Body of pancreas (tissue), 4 donors: ENCODE measurements around the gene GALM. TPM values are rescaled to one million over a fixed set of nuclear protein-coding genes. Genes with fewer than 3 reads are reported as not detected.

Experiments
- ATAC-seq: fragments of 150-250 bp; one replicate; pipeline ENCODE4 v1.9.1; 2016
- DNase-seq, 4 donors: peaks; one replicate each; pipeline ENCODE4 v3.0.0-alpha.2; 2019
- H3K27ac ChIP-seq, 4 donors: fragments of 200-600 bp; sonication (generic); 1 replicate in 3 of 4; 2 replicates in 1 of 4; pipeline versions ENCODE4 v1.5.1 to v1.6.1; 2016 to 2019; ENCODE audit warnings: mild to moderate bottlenecking in 1 of 4, mixed read lengths in 1 of 4, moderate library complexity in 1 of 4
- H3K27me3 ChIP-seq, 2 donors: fragments of 200-600 bp; sonication (generic); one replicate each; pipeline ENCODE4 v1.6.0; 2016; ENCODE audit warnings: mild to moderate bottlenecking in 1 of 2
- H3K36me3 ChIP-seq, 2 donors: fragments of 200-600 bp; sonication (generic); replicated peaks in 1 of 2; 2 replicates each; pipeline ENCODE4 v1.5.1; 2016; ENCODE audit warnings: low read depth in 2 of 2; ENCODE audit not compliant: insufficient read depth in 1 of 2
- H3K4me1 ChIP-seq: fragments of 200-600 bp; sonication (generic); one replicate; pipeline ENCODE4 v1.6.0; 2016
- H3K4me3 ChIP-seq, 2 donors: fragments of 200-600 bp; sonication (generic); 1 replicate in 1 of 2; 2 replicates in 1 of 2; pipeline ENCODE4 v1.5.1; 2016 to 2019
- H3K9me3 ChIP-seq, 3 donors: fragments of 200-600 bp; sonication (generic); 1 replicate in 2 of 3; 2 replicates in 1 of 3; pipeline ENCODE4 v1.5.1; 2016
- CTCF ChIP-seq, 7 experiments: fragments of 450-650 bp in 4 of 7; fragments of 200-600 bp in 3 of 7; sonication (generic) in 3 of 7; IDR thresholded peaks; one replicate each; pipeline ENCODE4 v1.5.1; 2016 to 2019; ENCODE audit warnings: antibody characterized with exemption in 7 of 7
- POLR2A ChIP-seq, 3 donors: fragments of 450-650 bp; IDR thresholded peaks; one replicate each; pipeline ENCODE4 v1.6.1; 2016; ENCODE audit warnings: antibody characterized with exemption in 3 of 3, mild to moderate bottlenecking in 2 of 3
- WGBS, 2 donors: methylation state at CpG; one replicate each; pipeline ENCODE4 v1.1.5; 2017; 5-methylcytosine and 5-hydroxymethylcytosine counted together
- intact Hi-C: fragments of 100-400 bp; cut with DNase I; formaldehyde crosslinking; loops from one replicate; pipeline ENCODE4 v1.15.1; 2023
- total RNA-seq, 2 donors: library from RNA; depleted of rRNA; stranded (reverse); fragments of >200 nt; gene quantifications; one replicate each; pipeline ENCODE4 v1.1.0, GENCODE V29; 2016

Gene GALM
- total RNA-seq: 10 to 100 TPM in 1 of 2 donors, 1 to 10 TPM in 1; 7.5 to 20.4 TPM

- peak in 2 of 3 donors; percentile 82 to 88 for TF ChIP-seq POLR2A (IDR thresholded peaks at IDR 0.05)
- peak in 2 of 7 experiments; percentile 23 to 28 for TF ChIP-seq CTCF (IDR thresholded peaks at IDR 0.05)
- Histone ChIP-seq H3K9me3 (no peaks in the 10 kb centered on the region), H3K4me3 (peak within 1 kb of the TSS; percentile 28 to 55), H3K4me1 (peaks cover 37% of the 10 kb centered on the region), H3K27me3 (no peaks in the 10 kb centered on the region), H3K36me3 (no peaks in the 10 kb centered on the region), H3K27ac (peak within 1 kb of the TSS; percentile 56 to 84 (median 70))
- intact Hi-C loops: no loop called here
- DNase-seq (peak; percentile 89 to 94 (median 92)), ATAC-seq (peak; percentile 97)
- 0 to 1% methylated on average over 17 to 26 of the region's 26 CpGs for WGBS, 2 donors
These were observed at the start of gene GALM for GRCh38 chr2:38665854-38666555. Gene GALM, plus strand, starts transcription at chr2:38666114. Its CDS starts 48 bp downstream, at chr2:38666162.

- no peaks in the 10 kb centered on the region for H3K9me3 ChIP-seq
- no peak overlapping the region for H3K27ac ChIP-seq
- H3K36me3 ChIP-seq: no peaks in the 10 kb centered on the region
- DNase-seq (no peak), ATAC-seq (no peak)
- TF ChIP-seq CTCF (IDR thresholded peaks at IDR 0.05): no peak
- TF ChIP-seq POLR2A (IDR thresholded peaks at IDR 0.05): no peak
- intact Hi-C loops: no loop called here
- H3K4me1 ChIP-seq: peaks cover 35% of the 10 kb centered on the region
- no peaks in the 10 kb centered on the region for H3K27me3 ChIP-seq
- no peak overlapping the region for H3K4me3 ChIP-seq
- 91 to 92% methylated on average over 3 of the region's 3 CpGs for WGBS, 2 donors
These were observed 48.6 kb upstream of the GALM start for GRCh38 chr2:38617301-38617700.

GRCh38 chr2:38619458-38620164 is 46.3 kb upstream of the GALM start:
- WGBS, 2 donors: 48 to 70% methylated on average over 4 of the region's 4 CpGs
- DNase-seq (peak in 1 of 4 donors; percentile 20), ATAC-seq (peak; percentile 2)
- Histone ChIP-seq H3K9me3 (no peaks in the 10 kb centered on the region), H3K27me3 (no peaks in the 10 kb centered on the region), H3K27ac (peak overlapping the region in 3 of 4 donors; percentile 14 to 69 (median 59)), H3K4me1 (peaks cover 35% of the 10 kb centered on the region), H3K4me3 (no peak overlapping the region), H3K36me3 (no peaks in the 10 kb centered on the region)
- intact Hi-C loops: no loop called here
- TF ChIP-seq CTCF (IDR thresholded peaks at IDR 0.05) (no peak), POLR2A (IDR thresholded peaks at IDR 0.05) (no peak)

GRCh38 chr2:38620282-38620977 is 45.5 kb upstream of the GALM start:
- WGBS, 2 donors: 27 to 30% methylated on average over 7 of the region's 7 CpGs
- no peaks in the 10 kb centered on the region for H3K36me3 ChIP-seq
- H3K27ac ChIP-seq: peak overlapping the region in 3 of 4 donors; percentile 14 to 69 (median 59)
- H3K9me3 ChIP-seq: no peaks in the 10 kb centered on the region
- ATAC-seq (peak; percentile 97), DNase-seq (peak in 3 of 4 donors; percentile 16 to 53 (median 44))
- H3K4me3 ChIP-seq: no peak overlapping the region
- intact Hi-C loops: no loop called here
- TF ChIP-seq CTCF (IDR thresholded peaks at IDR 0.05): no peak
- peak in 1 of 3 donors; percentile 27 for TF ChIP-seq POLR2A (IDR thresholded peaks at IDR 0.05)
- no peaks in the 10 kb centered on the region for H3K27me3 ChIP-seq
- H3K4me1 ChIP-seq: peaks cover 35% of the 10 kb centered on the region
